ENCODE data around the gene PDE4D.

DNA sequence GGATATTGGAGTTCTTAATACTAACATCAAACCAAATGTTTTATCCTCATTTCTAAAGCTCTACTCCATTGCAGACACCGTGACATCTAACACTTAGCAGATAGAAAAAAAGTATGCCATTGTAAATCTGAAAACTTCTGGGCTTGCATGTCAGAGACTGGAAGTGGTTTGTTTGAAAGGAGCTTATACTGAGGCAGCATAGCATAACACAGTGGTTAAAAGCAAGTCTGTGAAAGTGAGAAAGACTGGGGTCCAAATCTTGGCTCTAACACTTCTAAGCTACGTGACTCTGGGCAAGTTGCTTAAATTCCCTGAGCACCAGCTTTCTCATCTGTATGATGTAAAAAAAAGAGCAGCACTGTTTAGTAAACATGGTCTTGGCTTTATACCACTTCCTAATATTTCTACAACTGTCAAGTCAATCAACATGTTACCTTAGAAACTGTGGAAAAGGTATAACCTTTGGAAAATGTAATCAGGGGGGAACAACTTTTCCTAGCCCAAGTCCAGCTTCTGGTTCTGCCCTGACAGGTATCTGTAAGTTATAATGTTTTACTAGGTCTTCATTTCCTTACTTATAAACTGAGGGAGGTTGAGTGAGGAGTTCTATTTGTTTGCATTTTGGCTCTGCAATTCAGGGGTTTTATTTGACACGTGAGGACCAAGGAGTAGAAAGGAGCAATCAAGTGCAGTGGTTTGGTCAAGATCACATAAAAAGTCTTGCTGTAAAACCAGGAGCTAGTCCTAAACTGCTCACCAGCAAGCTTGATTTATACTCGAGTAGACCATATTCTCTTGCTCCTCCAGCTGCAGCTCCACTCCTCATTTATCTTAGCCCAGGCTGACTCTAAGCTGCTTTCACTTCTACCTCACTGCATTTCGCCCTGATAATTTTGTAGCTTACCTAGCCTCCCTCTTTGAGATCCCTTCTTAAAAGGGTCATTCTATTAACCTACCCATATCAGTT, 769.6 kb downstream of the PDE4D start:
- TF ChIP-seq, protein P1, sequence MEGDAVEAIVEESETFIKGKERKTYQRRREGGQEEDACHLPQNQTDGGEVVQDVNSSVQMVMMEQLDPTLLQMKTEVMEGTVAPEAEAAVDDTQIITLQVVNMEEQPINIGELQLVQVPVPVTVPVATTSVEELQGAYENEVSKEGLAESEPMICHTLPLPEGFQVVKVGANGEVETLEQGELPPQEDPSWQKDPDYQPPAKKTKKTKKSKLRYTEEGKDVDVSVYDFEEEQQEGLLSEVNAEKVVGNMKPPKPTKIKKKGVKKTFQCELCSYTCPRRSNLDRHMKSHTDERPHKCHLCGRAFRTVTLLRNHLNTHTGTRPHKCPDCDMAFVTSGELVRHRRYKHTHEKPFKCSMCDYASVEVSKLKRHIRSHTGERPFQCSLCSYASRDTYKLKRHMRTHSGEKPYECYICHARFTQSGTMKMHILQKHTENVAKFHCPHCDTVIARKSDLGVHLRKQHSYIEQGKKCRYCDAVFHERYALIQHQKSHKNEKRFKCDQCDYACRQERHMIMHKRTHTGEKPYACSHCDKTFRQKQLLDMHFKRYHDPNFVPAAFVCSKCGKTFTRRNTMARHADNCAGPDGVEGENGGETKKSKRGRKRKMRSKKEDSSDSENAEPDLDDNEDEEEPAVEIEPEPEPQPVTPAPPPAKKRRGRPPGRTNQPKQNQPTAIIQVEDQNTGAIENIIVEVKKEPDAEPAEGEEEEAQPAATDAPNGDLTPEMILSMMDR (IDR thresholded peaks at IDR 0.05; ENCODE audit: extremely low read depth in 1 of 2, insufficient read depth in 1 of 2, low read depth in 1 of 2, low read length in 2 of 2): no peak
- no peak for TF ChIP-seq POLR2AphosphoS5 (IDR thresholded peaks at IDR 0.05; ENCODE audit: insufficient read depth, low read depth, low read length)
- TF ChIP-seq EZH2 (IDR thresholded peaks at IDR 0.05; ENCODE audit: borderline replicate concordance, low read depth, low read length, severe bottlenecking): no peak
- no peak for TF ChIP-seq POLR2A (IDR thresholded peaks at IDR 0.05; ENCODE audit: low read depth, low read length)
- TF ChIP-seq MYC (IDR thresholded peaks at IDR 0.05; ENCODE audit: low read depth, low read length): no peak
- TF ChIP-seq, protein P2, sequence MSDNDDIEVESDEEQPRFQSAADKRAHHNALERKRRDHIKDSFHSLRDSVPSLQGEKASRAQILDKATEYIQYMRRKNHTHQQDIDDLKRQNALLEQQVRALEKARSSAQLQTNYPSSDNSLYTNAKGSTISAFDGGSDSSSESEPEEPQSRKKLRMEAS (IDR thresholded peaks at IDR 0.05; ENCODE audit: insufficient read depth, insufficient read length): no peak
- no peak for TF ChIP-seq FOS (IDR thresholded peaks at IDR 0.05; ENCODE audit: borderline replicate concordance, insufficient read depth, low read length)
- no peak for TF ChIP-seq JUN (IDR thresholded peaks at IDR 0.05; ENCODE audit: borderline replicate concordance, insufficient read depth, insufficient read length, low read depth)
- TF ChIP-seq GATA2 (IDR thresholded peaks at IDR 0.05; ENCODE audit: insufficient read depth, insufficient read length, low read depth, low read length): no peak

All from endothelial cell of umbilical vein (primary cell).